Type B pancreatic cell (in vitro differentiated cells): ENCODE measurements around the gene SDK1. TPM values are rescaled to one million over a fixed set of nuclear protein-coding genes. Genes with fewer than 3 reads are reported as not detected.
A peak's percentile ranks its signal among the peaks of the same experiment; 100 is the strongest.

Experiments
- DNase-seq: peaks from one replicate; pipeline ENCODE4 v3.0.0; 2021; ENCODE audit warnings: mixed read lengths; ENCODE audit not compliant: unreplicated experiment; ENCODE audit errors: extremely low spot score
- H3K27ac Mint-ChIP-seq: 2 replicates; pipeline ENCODE4 v1.8.0; 2021; ENCODE audit warnings: mild to moderate bottlenecking, mixed read lengths
- H3K27me3 Mint-ChIP-seq: 2 replicates; pipeline ENCODE4 v1.8.0; 2021; ENCODE audit warnings: mixed read lengths
- H3K36me3 Mint-ChIP-seq: 2 replicates; pipeline ENCODE4 v1.8.0; 2021; ENCODE audit warnings: mixed read lengths
- H3K4me1 Mint-ChIP-seq: one replicate; pipeline ENCODE4 v1.8.0; 2021; ENCODE audit warnings: mixed read lengths; ENCODE audit not compliant: unreplicated experiment
- H3K4me3 Mint-ChIP-seq: 2 replicates; pipeline ENCODE4 v1.8.0; 2021; ENCODE audit warnings: mild to moderate bottlenecking, mixed read lengths
- H3K9me3 Mint-ChIP-seq: 2 replicates; pipeline ENCODE4 v1.8.0; 2021; ENCODE audit warnings: mixed read lengths
- total RNA-seq: library from RNA; stranded (reverse); gene quantifications from 2 replicates; pipeline ENCODE4 v1.2.1, GENCODE V29; 2021; ENCODE audit warnings: low replicate concordance
- TF ChIP-seq, protein P1 (sequence below): fragments of 200-600 bp; sonication (generic); conservative IDR thresholded peaks from 2 replicates; pipeline ENCODE4 v1.5.0; 2021; ENCODE audit warnings: antibody characterized with exemption, mild to moderate bottlenecking

The SDK1 gene
- total RNA-seq, 1 donor from 2014 or later, result 26.1 TPM

DNA sequence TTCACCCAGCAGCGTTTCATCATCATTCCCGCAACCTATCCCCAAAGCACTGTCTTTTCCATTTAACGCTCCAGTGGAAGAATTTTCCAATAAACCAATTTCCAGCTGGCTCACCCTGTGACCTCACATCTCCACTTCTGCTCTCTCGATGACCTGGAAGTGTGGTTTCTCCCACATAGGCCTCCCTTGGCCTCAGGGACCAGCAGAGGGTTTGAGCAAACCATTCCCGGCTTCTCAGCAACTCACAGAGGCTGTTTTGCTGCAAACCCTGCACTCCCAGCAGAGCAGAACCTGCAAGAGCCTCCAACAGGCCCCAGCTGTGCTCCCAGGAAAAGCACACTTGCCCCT, 858.1 kb downstream of the SDK1 start:
- Mint-ChIP-seq H3K36me3 (no peaks in the 10 kb centered on the region), H3K27me3 (no peaks in the 10 kb centered on the region), H3K27ac (no peak overlapping the region), H3K4me3 (no peak overlapping the region), H3K9me3 (no peaks in the 10 kb centered on the region), H3K4me1 (peaks cover 12% of the 10 kb centered on the region)
- TF ChIP-seq, protein P1, sequence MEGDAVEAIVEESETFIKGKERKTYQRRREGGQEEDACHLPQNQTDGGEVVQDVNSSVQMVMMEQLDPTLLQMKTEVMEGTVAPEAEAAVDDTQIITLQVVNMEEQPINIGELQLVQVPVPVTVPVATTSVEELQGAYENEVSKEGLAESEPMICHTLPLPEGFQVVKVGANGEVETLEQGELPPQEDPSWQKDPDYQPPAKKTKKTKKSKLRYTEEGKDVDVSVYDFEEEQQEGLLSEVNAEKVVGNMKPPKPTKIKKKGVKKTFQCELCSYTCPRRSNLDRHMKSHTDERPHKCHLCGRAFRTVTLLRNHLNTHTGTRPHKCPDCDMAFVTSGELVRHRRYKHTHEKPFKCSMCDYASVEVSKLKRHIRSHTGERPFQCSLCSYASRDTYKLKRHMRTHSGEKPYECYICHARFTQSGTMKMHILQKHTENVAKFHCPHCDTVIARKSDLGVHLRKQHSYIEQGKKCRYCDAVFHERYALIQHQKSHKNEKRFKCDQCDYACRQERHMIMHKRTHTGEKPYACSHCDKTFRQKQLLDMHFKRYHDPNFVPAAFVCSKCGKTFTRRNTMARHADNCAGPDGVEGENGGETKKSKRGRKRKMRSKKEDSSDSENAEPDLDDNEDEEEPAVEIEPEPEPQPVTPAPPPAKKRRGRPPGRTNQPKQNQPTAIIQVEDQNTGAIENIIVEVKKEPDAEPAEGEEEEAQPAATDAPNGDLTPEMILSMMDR, result no peak
- no peak for DNase-seq

DNA sequence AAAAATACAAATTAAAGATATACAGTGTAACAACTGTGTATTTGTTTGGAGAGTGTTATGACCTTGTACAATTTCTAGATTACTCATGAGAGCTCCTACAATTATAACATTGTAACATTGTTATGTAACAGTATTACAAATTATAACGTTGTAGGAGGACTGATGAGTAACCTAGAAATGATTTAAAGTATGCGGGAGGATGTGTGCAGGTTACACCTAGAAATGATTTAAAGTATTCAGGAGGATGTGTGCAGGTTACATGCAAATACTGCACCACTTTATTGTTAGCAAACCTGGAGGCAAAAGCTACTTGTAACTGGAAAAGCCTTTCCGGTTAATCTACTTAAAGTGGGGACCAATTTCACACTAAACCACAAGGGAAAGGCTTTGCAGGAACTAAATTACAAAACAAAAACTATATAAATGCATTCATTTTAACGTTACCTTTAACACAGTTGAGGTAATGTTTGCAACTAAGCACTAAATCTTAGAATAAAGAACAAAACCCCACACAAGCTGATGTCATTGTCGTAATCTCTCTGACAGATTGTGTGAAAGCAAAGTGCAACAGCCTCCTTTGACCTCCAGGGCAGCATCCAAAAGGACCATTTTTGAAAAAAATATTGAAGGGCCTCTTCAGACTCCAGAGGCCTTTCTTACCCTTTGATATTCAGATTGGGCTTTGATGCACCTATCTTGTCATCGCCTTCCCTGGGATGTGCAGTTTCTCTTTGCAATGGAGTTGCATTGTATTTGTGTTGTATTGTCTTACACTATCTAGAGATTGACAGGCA, 858.9 kb downstream of the SDK1 start:
- TF ChIP-seq, protein P1, result peak; percentile 62
- Mint-ChIP-seq H3K9me3 (no peaks in the 10 kb centered on the region), H3K27ac (no peak overlapping the region), H3K36me3 (no peaks in the 10 kb centered on the region), H3K27me3 (no peaks in the 10 kb centered on the region), H3K4me1 (peaks cover 12% of the 10 kb centered on the region), H3K4me3 (no peak overlapping the region)
- no peak for DNase-seq

DNA sequence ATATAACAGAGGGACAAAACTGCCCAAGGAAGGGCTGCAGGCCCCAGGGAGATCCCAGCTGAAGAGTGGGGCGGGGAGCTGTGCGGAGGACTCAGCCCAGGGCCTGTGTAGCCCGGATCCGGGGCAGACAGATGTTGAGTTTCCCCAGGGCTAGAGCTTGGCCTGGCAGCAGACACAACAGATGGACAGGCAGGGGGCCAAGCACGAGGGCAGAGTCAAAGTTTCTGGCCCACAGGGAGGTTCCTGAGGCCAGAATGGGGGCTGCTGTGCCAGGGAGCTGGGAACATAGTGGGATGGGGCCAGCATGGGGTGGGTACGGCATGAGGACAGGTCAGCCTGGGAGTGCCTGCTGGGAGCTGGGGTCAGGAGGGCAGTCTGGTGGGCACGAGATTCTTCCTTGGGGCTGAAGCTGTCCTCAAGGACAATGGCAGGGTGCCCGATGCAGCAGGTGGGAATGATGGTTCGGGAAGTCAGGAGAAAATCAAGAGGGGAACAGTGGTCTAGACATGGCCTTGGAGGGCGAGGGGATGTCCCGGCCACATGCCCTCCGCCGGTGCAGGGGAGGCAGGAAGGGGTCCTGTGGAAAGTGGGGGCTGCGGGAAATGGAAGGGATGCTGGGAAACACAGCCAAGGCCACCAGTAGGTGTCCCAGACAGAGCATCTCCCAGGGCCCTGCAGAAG, 862.0 kb downstream of the SDK1 start:
- no peaks in the 10 kb centered on the region for H3K27me3 Mint-ChIP-seq
- H3K27ac Mint-ChIP-seq, result no peak overlapping the region
- peaks cover 4% of the 10 kb centered on the region for H3K4me1 Mint-ChIP-seq
- no peaks in the 10 kb centered on the region for H3K9me3 Mint-ChIP-seq
- no peak overlapping the region for H3K4me3 Mint-ChIP-seq
- DNase-seq, result no peak
- TF ChIP-seq, protein P1, result no peak
- H3K36me3 Mint-ChIP-seq, result no peaks in the 10 kb centered on the region

DNA sequence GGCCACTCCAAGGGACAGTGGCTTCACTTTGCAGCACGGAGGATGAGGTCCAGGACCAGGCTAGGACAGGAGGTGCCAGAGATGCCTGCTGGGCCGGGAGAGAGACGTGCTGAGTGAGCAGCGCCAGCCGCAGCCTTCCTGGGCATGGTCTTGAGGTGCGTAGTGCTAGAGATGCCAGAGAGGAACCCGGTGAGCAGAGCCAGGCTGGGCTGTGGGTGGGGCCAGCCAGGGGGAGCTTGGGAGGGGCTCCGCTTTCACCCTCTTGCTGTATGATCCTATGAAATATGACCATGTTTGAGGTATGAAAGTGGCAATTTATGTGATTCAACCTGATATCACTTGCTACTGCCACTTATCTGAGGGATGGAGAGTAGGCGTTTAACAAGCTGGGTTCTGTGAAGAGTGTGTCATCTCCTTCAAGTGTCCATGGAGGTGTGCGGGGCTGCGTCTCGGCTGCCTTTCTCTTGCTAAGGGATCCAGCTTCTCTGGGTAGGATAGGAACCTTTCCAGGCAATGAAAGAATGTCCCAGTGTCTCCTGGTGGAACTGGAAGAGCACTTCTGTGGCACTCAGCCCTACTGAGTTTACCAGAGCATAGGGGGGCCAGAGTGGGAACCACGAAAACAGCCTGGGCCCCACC, 862.6 kb downstream of the SDK1 start:
- Mint-ChIP-seq H3K27me3 (no peaks in the 10 kb centered on the region), H3K27ac (no peak overlapping the region), H3K4me3 (no peak overlapping the region), H3K9me3 (no peaks in the 10 kb centered on the region), H3K36me3 (no peaks in the 10 kb centered on the region), H3K4me1 (peaks cover 6% of the 10 kb centered on the region)
- DNase-seq, result no peak
- TF ChIP-seq, protein P1, result no peak

DNA sequence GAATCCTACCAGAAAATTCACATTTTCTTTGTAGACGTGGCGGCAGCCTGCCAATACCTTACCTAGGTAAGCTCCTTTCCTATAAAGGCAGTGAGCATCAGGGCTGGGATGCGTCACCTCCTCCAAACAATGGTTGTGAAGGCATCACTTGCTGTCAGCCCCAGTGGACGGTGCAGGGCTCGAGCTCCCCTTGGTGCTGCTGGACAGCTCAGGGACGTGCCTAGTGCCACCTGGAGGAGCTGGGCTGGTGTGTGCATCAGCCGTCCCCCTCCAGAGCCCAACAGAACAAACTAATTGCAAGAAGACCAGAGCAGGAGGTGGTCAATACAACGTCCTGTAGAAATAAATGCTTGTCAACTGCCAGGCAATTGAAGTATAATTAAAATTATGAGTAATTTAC, 863.5 kb downstream of the SDK1 start:
- H3K9me3 Mint-ChIP-seq, result no peaks in the 10 kb centered on the region
- no peaks in the 10 kb centered on the region for H3K27me3 Mint-ChIP-seq
- no peak overlapping the region for H3K27ac Mint-ChIP-seq
- no peak for DNase-seq
- H3K36me3 Mint-ChIP-seq, result no peaks in the 10 kb centered on the region
- TF ChIP-seq, protein P1, result no peak
- H3K4me1 Mint-ChIP-seq, result peaks cover 13% of the 10 kb centered on the region
- H3K4me3 Mint-ChIP-seq, result no peak overlapping the region
